Measurements from ENCODE around the gene TAC3.
"Not testable (repeated sequence)": the region's sequence is repeated elsewhere in the genome, so short reads cannot be mapped to it uniquely, and the experiment has no call there.

Gene TAC3

GRCh38 chr12:56980268-56980667, 36.1 kb downstream of the TAC3 start:
- DNase-seq = no peak

- DNase-seq = no peak
These were observed 36.7 kb downstream of the TAC3 start for GRCh38 chr12:56979628-56980027.

- DNase-seq = no peak
These were observed 37.8 kb downstream of the TAC3 start for GRCh38 chr12:56978397-56979138.

- not testable (repeated sequence) for DNase-seq
These were observed 39.0 kb downstream of the TAC3 start for GRCh38 chr12:56977361-56977760.

- not testable (repeated sequence) for DNase-seq
These were observed 42.1 kb downstream of the TAC3 start for GRCh38 chr12:56974224-56974623.

- not testable (repeated sequence) for DNase-seq
These were observed 47.4 kb downstream of the TAC3 start for GRCh38 chr12:56968910-56969309.

- DNase-seq = not testable (repeated sequence)
These were observed 50.2 kb downstream of the TAC3 start for GRCh38 chr12:56965997-56966642.

- DNase-seq = not testable (repeated sequence)
These were observed 51.2 kb downstream of the TAC3 start for GRCh38 chr12:56965124-56965523.

- DNase-seq = not testable (repeated sequence)
These were observed 52.8 kb downstream of the TAC3 start for GRCh38 chr12:56963557-56963956.

- not testable (repeated sequence) for DNase-seq
These were observed 54.1 kb downstream of the TAC3 start for GRCh38 chr12:56962247-56962646.
